Measurements from ENCODE around the gene MTMR10.

The MTMR10 gene

GRCh38 chr15:30921781-30922479 lies 69.5 kb downstream of the MTMR10 start:
- DNase-seq (ENCODE audit: low read depth in 2 of 2), result no peak

- no peak for DNase-seq (ENCODE audit: low read depth in 2 of 2)
Measured at GRCh38 chr15:30921106-30921505, 70.3 kb downstream of the MTMR10 start.

GRCh38 chr15:30919877-30920550 lies 71.4 kb downstream of the MTMR10 start:
- DNase-seq (ENCODE audit: low read depth in 2 of 2), result no peak

GRCh38 chr15:30918366-30918765 lies 73.1 kb downstream of the MTMR10 start:
- DNase-seq (ENCODE audit: low read depth in 2 of 2), result no peak

- no peak for DNase-seq (ENCODE audit: low read depth in 2 of 2)
Measured at GRCh38 chr15:30917675-30918074, 73.8 kb downstream of the MTMR10 start.

GRCh38 chr15:30917013-30917412 lies 74.4 kb downstream of the MTMR10 start:
- DNase-seq (ENCODE audit: low read depth in 2 of 2), result no peak

GRCh38 chr15:30913761-30914160 lies 77.7 kb downstream of the MTMR10 start:
- DNase-seq (ENCODE audit: low read depth in 2 of 2), result no peak

GRCh38 chr15:30906366-30906765 lies 85.1 kb downstream of the MTMR10 start:
- no peak for DNase-seq (ENCODE audit: low read depth in 2 of 2)

GRCh38 chr15:30905821-30906220 lies 85.6 kb downstream of the MTMR10 start:
- DNase-seq (ENCODE audit: low read depth in 2 of 2), result no peak

- no peak for DNase-seq (ENCODE audit: low read depth in 2 of 2)
Measured at GRCh38 chr15:30904812-30905211, 86.6 kb downstream of the MTMR10 start.

GRCh38 chr15:30903497-30904187 lies 87.8 kb downstream of the MTMR10 start, which contains the start of gene FAN1:
Gene FAN1 (plus strand): TSS chr15:30903915. CDS start chr15:30904664, 749 bp downstream.
- DNase-seq (ENCODE audit: low read depth in 2 of 2), result peak; percentile 68 to 80

GRCh38 chr15:30901889-30902288 lies 89.5 kb downstream of the MTMR10 start:
- no peak for DNase-seq (ENCODE audit: low read depth in 2 of 2)

GRCh38 chr15:30896211-30896606 lies 95.2 kb downstream of the MTMR10 start:
- no peak for DNase-seq (ENCODE audit: low read depth in 2 of 2)

GRCh38 chr15:30895461-30896210 lies 95.8 kb downstream of the MTMR10 start:
- DNase-seq (ENCODE audit: low read depth in 2 of 2), result no peak

- no peak for DNase-seq (ENCODE audit: low read depth in 2 of 2)
Measured at GRCh38 chr15:30889196-30889595, 102.2 kb downstream of the MTMR10 start.

Data from stimulated activated CD4-positive, alpha-beta T cell treated with anti-CD3 and anti-CD28 coated beads, Interleukin-4, amount 100 ng/mL, for 48 hours (primary cell).